Transverse colon (tissue), 4 donors: Measurements from ENCODE around the gene RAB35. TPM values are rescaled to one million over a fixed set of nuclear protein-coding genes. Genes with fewer than 3 reads are reported as not detected.

Experiments used
- DNase-seq: peaks from one replicate; pipeline ENCODE4 v3.0.0-alpha.2; 2019
- H3K27ac ChIP-seq, 4 donors: fragments of 200-600 bp; sonication (generic); 2 replicates each; pipeline ENCODE4 v1.5.1; 2016 to 2018; ENCODE audit warnings: inconsistent platforms in 4 of 4
- H3K27me3 ChIP-seq: fragments of 200-600 bp; sonication (generic); 2 replicates; pipeline ENCODE4 v1.5.1; 2017; ENCODE audit warnings: inconsistent platforms
- H3K36me3 ChIP-seq, 4 donors: fragments of 200-600 bp; sonication (generic); 2 replicates each; pipeline ENCODE4 v1.5.1; 2017 to 2019; ENCODE audit warnings: inconsistent platforms in 4 of 4
- H3K4me1 ChIP-seq, 4 donors: fragments of 200-600 bp; sonication (generic); 2 replicates each; pipeline ENCODE4 v1.5.1; 2017 to 2020; ENCODE audit warnings: inconsistent platforms in 4 of 4
- H3K4me3 ChIP-seq, 4 donors: fragments of 200-600 bp; sonication (generic); 1 replicate in 1 of 4; 2 replicates in 3 of 4; pipeline versions ENCODE4 v1.5.1 to v1.6.1; 2017 to 2019; ENCODE audit warnings: inconsistent platforms in 4 of 4
- H3K9me3 ChIP-seq, 2 donors: fragments of 200-600 bp; sonication (generic); 2 replicates each; pipeline ENCODE4 v1.5.1; 2017 to 2019; ENCODE audit warnings: inconsistent platforms in 2 of 2
- EP300 ChIP-seq: sonication (generic); formaldehyde crosslinking; IDR thresholded peaks from one replicate; pipeline ENCODE4 v1.6.1; 2017; ENCODE audit warnings: antibody characterized with exemption, low read depth
- POLR2A ChIP-seq: fragments of 450-650 bp; IDR thresholded peaks from one replicate; pipeline ENCODE4 v1.6.1; 2016; ENCODE audit warnings: antibody characterized with exemption, mild to moderate bottlenecking, moderate library complexity
- POLR2AphosphoS5 ChIP-seq, 3 donors: sonication (generic); formaldehyde crosslinking; IDR thresholded peaks; one replicate each; pipeline ENCODE4 v1.6.1; 2016; ENCODE audit warnings: antibody characterized with exemption in 3 of 3
- WGBS, 2 donors: methylation state at CpG; one replicate each; pipeline ENCODE4 v1.1.5; 2018; ENCODE audit warnings: low coverage in 1 of 2; 5-methylcytosine and 5-hydroxymethylcytosine counted together
- in situ Hi-C, 4 donors: fragments of 200-750 bp; cut with MboI; loops; one replicate each; pipeline versions ENCODE4 v1.15.0 to v1.15.1; 2017; ENCODE audit warnings: low sequenced_read_pairs in 3 of 4, low pct_ligation_motif_present in 1 of 4, low pct_unique_long_range_greater_than_20kb in 1 of 4
- intact Hi-C: fragments of 100-400 bp; cut with DNase I; formaldehyde crosslinking; loops from one replicate; pipeline ENCODE4 v1.15.1; 2023; ENCODE audit warnings: low total_unique reads
- total RNA-seq, 4 donors: library from RNA; depleted of rRNA; stranded (reverse); fragments of >200 nt; gene quantifications; one replicate each; pipeline ENCODE4 v1.1.0, GENCODE V29; 2016
- TF ChIP-seq, protein P1 (sequence below), 5 experiments: fragments of 200-600 bp in 3 of 5; fragments of 450-650 bp in 2 of 5; sonication (generic) in 3 of 5; IDR thresholded peaks; 1 replicate in 2 of 5; 2 replicates in 3 of 5; pipeline ENCODE4 v1.5.1; 2016 to 2017; ENCODE audit warnings: antibody characterized with exemption in 5 of 5, inconsistent platforms in 3 of 5, mild to moderate bottlenecking in 2 of 5, moderate library complexity in 1 of 5

Gene RAB35
- total RNA-seq, 4 donors from 2014 or later, result 16.9 to 26.2 (median 22.2) TPM

DNA sequence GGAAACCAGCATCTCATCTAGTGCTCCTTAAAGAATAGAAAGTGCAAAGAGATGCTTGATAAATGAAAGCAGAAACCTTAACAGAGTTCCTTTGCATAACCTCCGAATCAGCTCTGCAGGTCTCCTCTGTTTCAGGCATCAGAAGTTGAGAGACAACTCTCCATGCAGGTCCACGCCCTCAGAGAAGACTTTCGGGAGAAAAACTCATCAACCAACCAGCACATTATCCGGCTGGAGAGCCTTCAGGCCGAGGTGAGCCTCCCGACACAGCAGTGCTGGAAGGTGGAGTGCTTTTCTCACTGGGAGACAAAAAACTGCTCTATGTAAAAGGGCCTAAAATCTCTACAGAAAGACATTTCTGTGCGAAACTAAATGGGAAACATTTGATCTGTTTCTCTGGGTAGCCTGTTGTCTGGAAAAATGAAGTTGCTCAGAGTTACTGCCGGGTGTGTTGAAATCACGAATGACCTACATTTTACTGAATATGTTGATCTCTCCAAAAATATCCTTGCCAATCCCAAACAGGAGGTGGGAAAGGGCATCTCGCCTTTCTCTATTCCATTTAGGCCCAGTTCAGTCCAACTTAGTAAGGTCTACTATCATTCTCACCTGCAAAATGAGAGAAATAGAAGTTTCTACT, 54.9 kb downstream of the RAB35 start:
- Histone ChIP-seq H3K36me3 (no peaks in the 10 kb centered on the region), H3K9me3 (no peaks in the 10 kb centered on the region), H3K27ac (no peak overlapping the region), H3K4me3 (no peak overlapping the region), H3K4me1 (peaks cover 0 to 4% (median 0%) of the 10 kb centered on the region in 4 donors), H3K27me3 (no peaks in the 10 kb centered on the region)
- no peak for DNase-seq
- WGBS, 2 donors, result 85 to 89% methylated on average over 3 to 10 of the region's 10 CpGs
- intact Hi-C loops, result no loop called here
- in situ Hi-C loops, result no loop called here
- TF ChIP-seq, protein P1, sequence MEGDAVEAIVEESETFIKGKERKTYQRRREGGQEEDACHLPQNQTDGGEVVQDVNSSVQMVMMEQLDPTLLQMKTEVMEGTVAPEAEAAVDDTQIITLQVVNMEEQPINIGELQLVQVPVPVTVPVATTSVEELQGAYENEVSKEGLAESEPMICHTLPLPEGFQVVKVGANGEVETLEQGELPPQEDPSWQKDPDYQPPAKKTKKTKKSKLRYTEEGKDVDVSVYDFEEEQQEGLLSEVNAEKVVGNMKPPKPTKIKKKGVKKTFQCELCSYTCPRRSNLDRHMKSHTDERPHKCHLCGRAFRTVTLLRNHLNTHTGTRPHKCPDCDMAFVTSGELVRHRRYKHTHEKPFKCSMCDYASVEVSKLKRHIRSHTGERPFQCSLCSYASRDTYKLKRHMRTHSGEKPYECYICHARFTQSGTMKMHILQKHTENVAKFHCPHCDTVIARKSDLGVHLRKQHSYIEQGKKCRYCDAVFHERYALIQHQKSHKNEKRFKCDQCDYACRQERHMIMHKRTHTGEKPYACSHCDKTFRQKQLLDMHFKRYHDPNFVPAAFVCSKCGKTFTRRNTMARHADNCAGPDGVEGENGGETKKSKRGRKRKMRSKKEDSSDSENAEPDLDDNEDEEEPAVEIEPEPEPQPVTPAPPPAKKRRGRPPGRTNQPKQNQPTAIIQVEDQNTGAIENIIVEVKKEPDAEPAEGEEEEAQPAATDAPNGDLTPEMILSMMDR (IDR thresholded peaks at IDR 0.05), result no peak
- no peak for TF ChIP-seq POLR2A
- TF ChIP-seq EP300, result no peak
- TF ChIP-seq POLR2AphosphoS5 (IDR thresholded peaks at IDR 0.05), result no peak

DNA sequence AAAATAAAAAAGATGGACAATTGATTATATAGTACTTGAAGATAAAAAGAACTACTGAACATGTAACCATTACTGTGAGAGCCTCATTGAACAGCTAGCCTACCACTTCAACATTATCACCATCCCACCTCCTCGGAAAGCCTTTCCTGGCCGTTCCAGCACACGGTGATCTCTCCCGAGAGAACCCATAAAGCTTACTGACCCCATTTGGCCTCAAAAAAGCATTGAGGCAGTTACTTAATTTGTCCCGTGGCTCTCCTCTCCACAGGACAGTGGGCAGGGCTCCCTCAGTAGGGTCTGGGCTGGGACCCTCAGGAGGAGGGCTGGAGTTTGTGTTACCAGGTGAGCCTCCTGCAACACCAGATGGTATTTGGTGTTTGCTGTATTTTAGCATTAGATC, 55.8 kb downstream of the RAB35 start:
- no peak for DNase-seq
- Histone ChIP-seq H3K4me1 (peaks cover 0 to 4% (median 0%) of the 10 kb centered on the region in 4 donors), H3K9me3 (no peaks in the 10 kb centered on the region), H3K4me3 (no peak overlapping the region), H3K27ac (no peak overlapping the region), H3K27me3 (no peaks in the 10 kb centered on the region), H3K36me3 (no peaks in the 10 kb centered on the region)
- in situ Hi-C loops (no loop called here), intact Hi-C loops (no loop called here)
- TF ChIP-seq POLR2AphosphoS5 (IDR thresholded peaks at IDR 0.05), result no peak
- TF ChIP-seq, protein P1 (IDR thresholded peaks at IDR 0.05), result no peak
- TF ChIP-seq EP300, result no peak
- TF ChIP-seq POLR2A, result no peak
- 72 to 73% methylated on average over 5 of the region's 5 CpGs for WGBS, 2 donors

DNA sequence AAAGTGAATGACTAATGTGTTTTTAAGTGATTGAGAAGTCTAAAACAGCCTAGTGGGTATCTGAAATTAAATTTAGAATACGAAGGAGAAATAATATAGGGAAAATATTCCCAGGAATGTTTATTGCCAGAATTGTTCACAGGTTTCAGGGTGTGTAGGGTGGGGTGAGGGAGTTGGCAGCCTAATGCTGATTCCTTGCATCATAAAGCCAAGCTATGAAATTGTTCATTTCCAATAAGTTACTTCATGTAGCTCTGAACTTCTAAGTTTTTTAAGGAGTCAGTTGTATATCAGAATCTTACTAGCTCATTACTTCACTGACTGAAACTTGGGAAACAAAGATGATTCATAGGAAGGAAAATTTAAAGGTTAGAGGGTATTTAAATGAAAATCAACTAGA, 56.4 kb downstream of the RAB35 start:
- Histone ChIP-seq H3K4me1 (peaks cover 0 to 4% (median 0%) of the 10 kb centered on the region in 4 donors), H3K9me3 (no peaks in the 10 kb centered on the region), H3K27me3 (no peaks in the 10 kb centered on the region), H3K4me3 (no peak overlapping the region), H3K27ac (no peak overlapping the region), H3K36me3 (no peaks in the 10 kb centered on the region)
- TF ChIP-seq, protein P1 (IDR thresholded peaks at IDR 0.05), result no peak
- TF ChIP-seq POLR2AphosphoS5 (IDR thresholded peaks at IDR 0.05) (no peak), POLR2A (no peak), EP300 (no peak)
- in situ Hi-C loops, result no loop called here
- intact Hi-C loops, result no loop called here
- peak; percentile 10 for DNase-seq
- WGBS, 2 donors, result 50 to 68% methylated on average over 1 of the region's 1 CpG

DNA sequence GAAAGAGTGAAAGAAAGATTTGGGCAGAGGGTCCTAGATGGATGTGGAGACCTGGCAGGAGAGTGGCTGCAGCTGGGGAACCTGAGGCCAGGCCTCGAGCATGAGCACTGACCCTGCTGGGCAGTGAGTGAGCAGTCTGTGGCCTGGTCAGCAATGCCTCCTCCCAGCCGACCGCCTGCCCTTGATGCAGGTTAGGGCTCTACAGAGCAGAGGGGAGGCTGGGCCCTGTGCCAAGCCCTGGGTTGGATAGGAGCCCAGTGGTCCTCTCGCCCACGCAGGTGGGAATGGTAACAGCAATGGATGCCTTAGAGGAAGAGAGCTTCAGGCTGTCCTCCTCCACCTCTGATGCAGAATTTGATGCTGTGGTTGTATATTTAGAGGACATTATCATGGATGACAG, 59.8 kb downstream of the RAB35 start:
- 86% methylated on average over 5 of the region's 5 CpGs; no CpG with 5 or more reads in 1 of the 2 donors for WGBS, 2 donors
- intact Hi-C loops, result no loop called here

More for the DNA sequence above, 59.8 kb downstream of the RAB35 start:
- Histone ChIP-seq H3K27ac (no peak overlapping the region), H3K4me1 (peaks cover 0 to 4% (median 0%) of the 10 kb centered on the region in 4 donors), H3K27me3 (no peaks in the 10 kb centered on the region), H3K36me3 (no peaks in the 10 kb centered on the region), H3K4me3 (no peak overlapping the region), H3K9me3 (no peaks in the 10 kb centered on the region)
- no peak for DNase-seq
- in situ Hi-C loops, result no loop called here
- TF ChIP-seq POLR2A (no peak), POLR2AphosphoS5 (IDR thresholded peaks at IDR 0.05) (no peak), EP300 (no peak)
- TF ChIP-seq, protein P1 (IDR thresholded peaks at IDR 0.05), result no peak
